HepG2 (cell line): Measurements from ENCODE around the gene PARP6. TPM values are rescaled to one million over a fixed set of nuclear protein-coding genes. Genes with fewer than 3 reads are reported as not detected.

ENCODE experiments used
- ELF3 ChIP-seq: IDR thresholded peaks from 2 replicates; pipeline ENCODE4 v1.6.1; 2016; ENCODE audit warnings: missing genetic modification reagents, missing compliant biosample characterization
- GFI1 ChIP-seq: sonication (generic); formaldehyde crosslinking; IDR thresholded peaks from 2 replicates; pipeline ENCODE4 v1.5.0; 2020; ENCODE audit warnings: missing genetic modification reagents, mild to moderate bottlenecking, borderline replicate concordance
- NFATC3 ChIP-seq: sonication (generic); formaldehyde crosslinking; IDR thresholded peaks from 2 replicates; pipeline ENCODE4 v1.5.1; 2020; ENCODE audit warnings: mild to moderate bottlenecking, missing genetic modification reagents
- NR3C1 ChIP-seq: sonication (generic); formaldehyde crosslinking; IDR thresholded peaks from 2 replicates; pipeline ENCODE4 v1.4.0; 2020; ENCODE audit warnings: missing genetic modification reagents
- TOPORS ChIP-seq: sonication (generic); formaldehyde crosslinking; IDR thresholded peaks from 2 replicates; pipeline ENCODE4 v1.8.0; 2023; ENCODE audit warnings: mild to moderate bottlenecking, missing genetic modification reagents
- TP53 ChIP-seq: sonication (generic); formaldehyde crosslinking; conservative IDR thresholded peaks from 2 replicates; pipeline ENCODE4 v1.4.0; 2020; ENCODE audit warnings: missing genetic modification reagents
- ZFP62 ChIP-seq: sonication (generic); formaldehyde crosslinking; IDR thresholded peaks from 2 replicates; pipeline ENCODE4 v1.4.0; 2020; ENCODE audit warnings: missing genetic modification reagents
- ZNF282 ChIP-seq: fragments of 450-650 bp; IDR thresholded peaks from 2 replicates; pipeline ENCODE4 v1.6.1; 2018; ENCODE audit not compliant: partially characterized antibody
- ZNF333 ChIP-seq: sonication (generic); formaldehyde crosslinking; IDR thresholded peaks from 2 replicates; pipeline ENCODE4 v1.4.0; 2020; ENCODE audit warnings: mild to moderate bottlenecking, missing genetic modification reagents, borderline replicate concordance
- ZNF335 ChIP-seq: sonication (generic); formaldehyde crosslinking; IDR thresholded peaks from 2 replicates; pipeline ENCODE4 v1.4.0; 2020; ENCODE audit warnings: missing genetic modification reagents
- ZNF382 ChIP-seq: sonication (generic); formaldehyde crosslinking; IDR thresholded peaks from 2 replicates; pipeline ENCODE4 v1.5.0; 2020; ENCODE audit warnings: missing genetic modification reagents, mild to moderate bottlenecking, borderline replicate concordance
- ZNF619 ChIP-seq: sonication (generic); formaldehyde crosslinking; IDR thresholded peaks from 2 replicates; pipeline ENCODE4 v1.4.0; 2020; ENCODE audit warnings: mild to moderate bottlenecking, missing genetic modification reagents
- ZNF766 ChIP-seq: sonication (generic); formaldehyde crosslinking; IDR thresholded peaks from 2 replicates; pipeline ENCODE4 v1.5.0; 2020; ENCODE audit warnings: missing genetic modification reagents, borderline replicate concordance
- ZNF780A ChIP-seq: sonication (generic); formaldehyde crosslinking; IDR thresholded peaks from 2 replicates; pipeline ENCODE4 v1.8.0; 2022; ENCODE audit warnings: mild to moderate bottlenecking, missing genetic modification reagents, moderate library complexity
- ZNF790 ChIP-seq: sonication (generic); formaldehyde crosslinking; IDR thresholded peaks from 2 replicates; pipeline ENCODE4 v1.8.0; 2022; ENCODE audit warnings: missing genetic modification reagents, mild to moderate bottlenecking, borderline replicate concordance
- ZSCAN22 ChIP-seq: sonication (generic); formaldehyde crosslinking; IDR thresholded peaks from 2 replicates; pipeline ENCODE4 v1.4.0; 2020; ENCODE audit warnings: mild to moderate bottlenecking, missing genetic modification reagents
- polyA plus RNA-seq, 8 experiments: library from polyadenylated mRNA; depleted of rRNA in 3 of 8; stranded (reverse) in 7 of 8; unstranded in 1 of 8; fragments of >200 nt; fragmentation: Illumina TruSeq in 4 of 8; extraction: Trizol in 4 of 8; gene quantifications; 2 replicates each; pipeline versions ENCODE4 v1.2.1 to v1.2.3, GENCODE V29; 2011 to 2016; ENCODE audit warnings: low read depth in 4 of 8, missing spikeins in 1 of 8, mixed read lengths in 1 of 8; ENCODE audit not compliant: insufficient read depth in 1 of 8
- total RNA-seq, 5 experiments: library from RNA; depleted of rRNA; stranded (reverse); fragments of >200 nt; fragmentation: Illumina TruSeq; extraction: Trizol; gene quantifications; 2 replicates each; pipeline ENCODE4 v1.2.3, GENCODE V29; 2016; ENCODE audit warnings: low read depth in 1 of 5
- TF ChIP-seq, protein P1 (sequence below), 2 experiments: sonication (generic) in 1 of 2; formaldehyde crosslinking in 1 of 2; IDR thresholded peaks; 2 replicates each; pipeline versions ENCODE4 v1.4.0 to v1.6.1; 2018 to 2020; ENCODE audit warnings: missing genetic modification reagents in 2 of 2, borderline replicate concordance in 1 of 2, low read depth in 1 of 2, mild to moderate bottlenecking in 1 of 2, missing biosample characterization in 1 of 2
- TF ChIP-seq, protein P2 (sequence below): IDR thresholded peaks from 2 replicates; pipeline ENCODE4 v1.6.1; 2012; ENCODE audit warnings: inconsistent platforms

Gene PARP6
- total and polyA plus RNA-seq, 2 of the 13 experiments (the other 11 are each of a cell fraction or from before 2014, with no cell fraction given) = 0.22 to 0.87 TPM

DNA sequence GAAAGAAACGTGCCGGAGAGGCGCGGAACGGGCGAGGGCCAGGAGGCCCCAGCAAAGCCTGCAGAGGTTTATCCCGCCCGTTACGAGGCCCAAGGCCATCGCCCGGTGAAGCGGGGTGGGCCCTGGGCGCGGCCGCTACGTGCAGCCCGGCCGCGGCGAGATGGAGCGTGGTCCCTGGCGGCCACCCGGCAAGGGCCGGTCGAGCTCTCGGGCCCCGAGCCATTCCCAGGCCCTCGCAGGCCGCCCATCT is 42.5 kb downstream of the PARP6 start (continued):
- TF ChIP-seq, protein P1, sequence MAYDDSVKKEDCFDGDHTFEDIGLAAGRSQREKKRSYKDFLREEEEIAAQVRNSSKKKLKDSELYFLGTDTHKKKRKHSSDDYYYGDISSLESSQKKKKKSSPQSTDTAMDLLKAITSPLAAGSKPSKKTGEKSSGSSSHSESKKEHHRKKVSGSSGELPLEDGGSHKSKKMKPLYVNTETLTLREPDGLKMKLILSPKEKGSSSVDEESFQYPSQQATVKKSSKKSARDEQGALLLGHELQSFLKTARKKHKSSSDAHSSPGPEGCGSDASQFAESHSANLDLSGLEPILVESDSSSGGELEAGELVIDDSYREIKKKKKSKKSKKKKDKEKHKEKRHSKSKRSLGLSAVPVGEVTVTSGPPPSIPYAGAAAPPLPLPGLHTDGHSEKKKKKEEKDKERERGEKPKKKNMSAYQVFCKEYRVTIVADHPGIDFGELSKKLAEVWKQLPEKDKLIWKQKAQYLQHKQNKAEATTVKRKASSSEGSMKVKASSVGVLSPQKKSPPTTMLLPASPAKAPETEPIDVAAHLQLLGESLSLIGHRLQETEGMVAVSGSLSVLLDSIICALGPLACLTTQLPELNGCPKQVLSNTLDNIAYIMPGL (CRISPR knock-in tag; IDR thresholded peaks at IDR 0.05; ENCODE audit: borderline replicate concordance in 1 of 2, low read depth in 1 of 2) = 0 out of 4 replicates have a peak, but pooled peaks of 1 of the 2 experiments have one; percentile 40
- no peak for TF ChIP-seq GFI1 (CRISPR knock-in tag)
- 0 out of 2 replicates have a peak, but pooled peaks have one; percentile 50 for TF ChIP-seq ZNF766 (CRISPR knock-in tag)
- 0 out of 2 replicates have a peak, but pooled peaks have one; percentile 7 for TF ChIP-seq TP53 (CRISPR knock-in tag)
- no peak for TF ChIP-seq ZNF282
- no peak for TF ChIP-seq ZNF780A (CRISPR knock-in tag)
- TF ChIP-seq NR3C1 (CRISPR knock-in tag) = no peak
- no peak for TF ChIP-seq ZNF382 (CRISPR knock-in tag)
- TF ChIP-seq ZSCAN22 (CRISPR knock-in tag) = no peak
- no peak for TF ChIP-seq TOPORS (CRISPR knock-in tag)
- TF ChIP-seq ZNF619 (CRISPR knock-in tag) = no peak
- TF ChIP-seq ELF3 (CRISPR knock-in tag) = no peak
- 0 out of 2 replicates have a peak, but pooled peaks have one; percentile 31 for TF ChIP-seq ZNF333
- TF ChIP-seq NFATC3 (CRISPR knock-in tag) = no peak
- TF ChIP-seq, protein P2, sequence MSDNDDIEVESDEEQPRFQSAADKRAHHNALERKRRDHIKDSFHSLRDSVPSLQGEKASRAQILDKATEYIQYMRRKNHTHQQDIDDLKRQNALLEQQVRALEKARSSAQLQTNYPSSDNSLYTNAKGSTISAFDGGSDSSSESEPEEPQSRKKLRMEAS = no peak
- TF ChIP-seq ZFP62 (CRISPR knock-in tag) = no peak
- no peak for TF ChIP-seq ZNF335 (CRISPR knock-in tag)
- TF ChIP-seq ZNF790 = no peak
